ENCODE data around the gene ABLIM2. TPM values are rescaled to one million over a fixed set of nuclear protein-coding genes. Genes with fewer than 3 reads are reported as not detected.

Gene ABLIM2
- polyA plus RNA-seq, 1 donor from 2014 or later, result 14.9 TPM

GRCh38 chr4:7976634-7977033 lies 182.0 kb downstream of the ABLIM2 start:
- H3K9me2 ChIP-seq (ENCODE audit: insufficient read depth, low read length), result no peaks in the 10 kb centered on the region
- H3K27ac ChIP-seq (ENCODE audit: low read length), result no peak overlapping the region
- H3K4me3 ChIP-seq (ENCODE audit: low read length), result no peak overlapping the region
- H3K4me2 ChIP-seq (ENCODE audit: low read length), result no peak overlapping the region
- H3K27me3 ChIP-seq (ENCODE audit: insufficient read depth, low read depth, low read length), result no peaks in the 10 kb centered on the region
- no peak overlapping the region for H2AFZ ChIP-seq (ENCODE audit: low read depth, low read length)
- no peaks in the 10 kb centered on the region for H4K20me1 ChIP-seq (ENCODE audit: insufficient read depth)
- H3K79me2 ChIP-seq (replicated peaks; ENCODE audit: insufficient read depth, low read length), result no peaks in the 10 kb centered on the region
- H3F3A ChIP-seq (ENCODE audit: insufficient read depth, low read length, poor library complexity, severe bottlenecking), result no peaks in the 10 kb centered on the region
- no peak overlapping the region for H3K9ac ChIP-seq (ENCODE audit: low read length)
- H3K36me3 ChIP-seq (ENCODE audit: insufficient read depth, low read length), result no peaks in the 10 kb centered on the region
- no peaks in the 10 kb centered on the region for H3K9me3 ChIP-seq (ENCODE audit: low read length)
- TF ChIP-seq RAD21 (conservative IDR thresholded peaks at IDR 0.05), result no peak
- no peak for TF ChIP-seq REST (IDR thresholded peaks at IDR 0.05; ENCODE audit: borderline replicate concordance)
- TF ChIP-seq CTCF (IDR thresholded peaks at IDR 0.05; ENCODE audit: poor library complexity, severe bottlenecking), result no peak
- TF ChIP-seq EZH2 (IDR thresholded peaks at IDR 0.05; ENCODE audit: borderline replicate concordance, insufficient read depth, low read length, poor library complexity, severe bottlenecking), result no peak

- no peaks in the 10 kb centered on the region for H3K27me3 ChIP-seq (ENCODE audit: insufficient read depth, low read depth, low read length)
- no peaks in the 10 kb centered on the region for H3K36me3 ChIP-seq (ENCODE audit: insufficient read depth, low read length)
- H2AFZ ChIP-seq (ENCODE audit: low read depth, low read length), result no peak overlapping the region
- TF ChIP-seq RAD21 (conservative IDR thresholded peaks at IDR 0.05) (no peak), SMC3 (conservative IDR thresholded peaks at IDR 0.05; ENCODE audit: poor library complexity) (no peak), MXI1 (conservative IDR thresholded peaks at IDR 0.05; ENCODE audit: poor library complexity, severe bottlenecking) (no peak), EZH2 (IDR thresholded peaks at IDR 0.05; ENCODE audit: borderline replicate concordance, insufficient read depth, low read length, poor library complexity, severe bottlenecking) (no peak), TAF1 (IDR thresholded peaks at IDR 0.05; ENCODE audit: low read depth) (no peak), REST (IDR thresholded peaks at IDR 0.05; ENCODE audit: borderline replicate concordance) (no peak), EP300 (conservative IDR thresholded peaks at IDR 0.05; ENCODE audit: poor library complexity, severe bottlenecking) (no peak), POLR2AphosphoS5 (IDR thresholded peaks at IDR 0.05) (no peak), CTCF (IDR thresholded peaks at IDR 0.05; ENCODE audit: poor library complexity, severe bottlenecking) (no peak)
- no peaks in the 10 kb centered on the region for H4K20me1 ChIP-seq (ENCODE audit: insufficient read depth)
- H3K4me3 ChIP-seq (ENCODE audit: low read length), result no peak overlapping the region
- H3K9me3 ChIP-seq (ENCODE audit: low read length), result no peaks in the 10 kb centered on the region
- H3K79me2 ChIP-seq (replicated peaks; ENCODE audit: insufficient read depth, low read length), result no peaks in the 10 kb centered on the region
- H3F3A ChIP-seq (ENCODE audit: insufficient read depth, low read length, poor library complexity, severe bottlenecking), result no peaks in the 10 kb centered on the region
- no peaks in the 10 kb centered on the region for H3K9me2 ChIP-seq (ENCODE audit: insufficient read depth, low read length)
- H3K4me2 ChIP-seq (ENCODE audit: low read length), result no peak overlapping the region
- H3K27ac ChIP-seq (ENCODE audit: low read length), result no peak overlapping the region
- H3K9ac ChIP-seq (ENCODE audit: low read length), result no peak overlapping the region
These were observed 182.6 kb downstream of the ABLIM2 start for GRCh38 chr4:7976025-7976424.

Data from neural cell (in vitro differentiated cells).